AG04450 (cell line): ENCODE results near the gene ZNF181. TPM values are rescaled to one million over a fixed set of nuclear protein-coding genes. Genes with fewer than 3 reads are reported as not detected.

ENCODE experiments used
- CTCF ChIA-PET: fragments of 300-600, 350-600 bp; formaldehyde crosslinking; extraction: SDS; loops from one replicate; lab custom pipeline; 2022; ENCODE audit warnings: antibody characterized with exemption, inconsistent platforms; lab: Charles Lee
- POLR2A ChIA-PET: fragments of 350-600 bp; formaldehyde crosslinking; extraction: SDS; loops from one replicate; lab custom pipeline; 2021; ENCODE audit warnings: antibody characterized with exemption, inconsistent platforms; lab: Yijun Ruan, JAX
- DNase-seq: peaks from one replicate; pipeline ENCODE4 v3.0.0-alpha.2; 2011; ENCODE audit warnings: low read depth, low spot score
- H3K27ac ChIP-seq: one replicate; pipeline ENCODE4 v1.5.1; 2012; ENCODE audit warnings: low read depth, low read length, control low read depth
- H3K27me3 ChIP-seq: one replicate; pipeline ENCODE4 v1.6.0; 2012; ENCODE audit warnings: low read length; ENCODE audit not compliant: control insufficient read depth, insufficient read depth
- H3K4me3 ChIP-seq: 2 replicates; pipeline ENCODE4 v1.5.1; 2011; ENCODE audit warnings: mild to moderate bottlenecking, low read depth, low read length, control low read depth
- H3K9me3 ChIP-seq: 2 replicates; pipeline ENCODE4 v1.5.1; 2012; ENCODE audit warnings: low read length; ENCODE audit not compliant: control insufficient read depth, insufficient read depth
- polyA plus RNA-seq: library from polyadenylated mRNA; depleted of rRNA; stranded (reverse); fragments of >200 nt; gene quantifications from 2 replicates; pipeline ENCODE4 v1.2.3, GENCODE V29; 2011
- TF ChIP-seq, protein P1 (sequence below): IDR thresholded peaks from 2 replicates; pipeline ENCODE4 v1.5.1; 2011; ENCODE audit warnings: low read depth, low read length, control low read depth, inconsistent platforms

ZNF181 gene
- polyA plus RNA-seq, 1 experiment = 9.3 TPM

- CTCF ChIA-PET = no interaction called here
- Histone ChIP-seq H3K4me3 (no peak overlapping the region), H3K27ac (no peak overlapping the region), H3K27me3 (no peaks in the 10 kb centered on the region), H3K9me3 (no peaks in the 10 kb centered on the region; the same call in 1 of the 2 replicates)
- TF ChIP-seq, protein P1, sequence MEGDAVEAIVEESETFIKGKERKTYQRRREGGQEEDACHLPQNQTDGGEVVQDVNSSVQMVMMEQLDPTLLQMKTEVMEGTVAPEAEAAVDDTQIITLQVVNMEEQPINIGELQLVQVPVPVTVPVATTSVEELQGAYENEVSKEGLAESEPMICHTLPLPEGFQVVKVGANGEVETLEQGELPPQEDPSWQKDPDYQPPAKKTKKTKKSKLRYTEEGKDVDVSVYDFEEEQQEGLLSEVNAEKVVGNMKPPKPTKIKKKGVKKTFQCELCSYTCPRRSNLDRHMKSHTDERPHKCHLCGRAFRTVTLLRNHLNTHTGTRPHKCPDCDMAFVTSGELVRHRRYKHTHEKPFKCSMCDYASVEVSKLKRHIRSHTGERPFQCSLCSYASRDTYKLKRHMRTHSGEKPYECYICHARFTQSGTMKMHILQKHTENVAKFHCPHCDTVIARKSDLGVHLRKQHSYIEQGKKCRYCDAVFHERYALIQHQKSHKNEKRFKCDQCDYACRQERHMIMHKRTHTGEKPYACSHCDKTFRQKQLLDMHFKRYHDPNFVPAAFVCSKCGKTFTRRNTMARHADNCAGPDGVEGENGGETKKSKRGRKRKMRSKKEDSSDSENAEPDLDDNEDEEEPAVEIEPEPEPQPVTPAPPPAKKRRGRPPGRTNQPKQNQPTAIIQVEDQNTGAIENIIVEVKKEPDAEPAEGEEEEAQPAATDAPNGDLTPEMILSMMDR = no peak
- POLR2A ChIA-PET = no interaction called here
- no peak for DNase-seq
These were observed 2.1 kb upstream of the ZNF181 start for GRCh38 chr19:34731964-34732363.

DNA sequence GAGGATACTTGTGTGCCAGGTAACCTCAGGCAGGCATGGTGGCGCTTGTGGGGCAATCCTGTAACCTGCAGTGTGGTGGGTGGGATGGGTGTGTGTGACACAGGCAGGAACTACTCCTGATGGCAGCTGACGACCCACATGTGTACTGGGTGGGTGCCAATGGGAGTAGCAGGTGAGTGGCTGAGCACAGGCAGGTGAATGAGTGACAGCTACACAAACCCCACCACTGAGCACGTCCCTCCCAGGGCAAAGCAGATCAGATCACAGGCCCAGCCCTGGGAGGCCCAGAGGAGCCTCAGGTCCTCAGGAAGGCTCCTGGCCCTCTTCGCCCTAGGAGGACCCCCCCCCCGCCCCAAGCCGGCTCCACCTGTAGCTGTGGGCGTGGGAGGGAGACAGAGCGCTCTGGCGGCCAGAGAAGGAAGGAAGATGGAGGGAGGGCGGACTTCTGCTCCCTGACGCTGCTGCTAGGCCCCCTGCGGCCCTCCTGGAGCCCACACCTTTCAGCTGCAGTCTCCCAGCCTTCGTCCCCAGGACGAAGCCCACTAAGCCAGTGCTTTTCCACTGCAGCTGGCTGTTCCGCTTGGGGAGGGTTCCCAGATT lies 1.3 kb upstream of the ZNF181 start:
- TF ChIP-seq, protein P1 = no peak
- CTCF ChIA-PET = interaction anchor here (1.1 kb wide), 1 partner anchor 93 kb away, joined by 3 read pairs; no protein-coding TSS in a partner anchor
- H3K9me3 ChIP-seq = peaks cover 3% of the 10 kb centered on the region
- DNase-seq = no peak
- H3K27ac ChIP-seq = peak overlapping the region; percentile 93
- H3K27me3 ChIP-seq = no peaks in the 10 kb centered on the region
- H3K4me3 ChIP-seq = peak overlapping the region; percentile 82
- POLR2A ChIA-PET = interaction anchor here (1.2 kb wide), 1 partner anchor 55 kb away, joined by 17 read pairs; the partner anchor contains the start of genes SCGB2B2 and ZNF302

DNA sequence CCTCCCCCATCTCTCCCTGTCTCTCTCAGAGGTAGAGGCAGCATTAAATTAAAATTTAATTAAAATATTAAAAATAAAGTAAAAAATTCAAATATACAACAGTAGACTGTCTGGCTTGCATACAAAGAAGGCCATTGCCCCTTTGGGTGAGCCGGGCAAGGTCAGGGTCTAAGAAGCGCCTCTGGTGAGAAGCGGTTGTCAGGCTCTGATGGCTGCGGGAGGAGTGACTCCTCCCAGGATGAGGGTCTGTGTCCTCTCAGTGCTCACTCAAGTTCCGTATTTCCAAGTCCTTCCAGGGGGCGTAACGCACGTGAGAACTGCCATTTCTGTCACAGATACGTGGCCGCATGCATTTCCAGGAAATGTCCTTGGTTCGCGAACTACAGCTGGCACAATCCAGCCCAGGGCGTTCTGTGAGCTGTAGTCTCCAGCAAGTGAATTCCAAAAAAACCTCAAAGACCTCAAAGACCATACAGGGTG lies 737 bp upstream of the ZNF181 start:
- H3K9me3 ChIP-seq = peaks cover 6% of the 10 kb centered on the region
- no peak for DNase-seq
- ChIA-PET POLR2A (interaction anchor here (0.9 to 1.2 kb wide), 2 partner anchors 39 to 56 kb away, joined by 3 to 17 read pairs; partner anchors contain the start of genes SCGB2B2, ZNF302 and ZNF599), CTCF (interaction anchor here (1.1 kb wide), 1 partner anchor 93 kb away, joined by 3 read pairs; no protein-coding TSS in a partner anchor)
- peak overlapping the region; percentile 93 for H3K27ac ChIP-seq
- TF ChIP-seq, protein P1 = no peak
- no peaks in the 10 kb centered on the region for H3K27me3 ChIP-seq
- peak overlapping the region; percentile 82 for H3K4me3 ChIP-seq

GRCh38 chr19:34734537-34735103 lies 577 bp downstream of the ZNF181 start:
- Histone ChIP-seq H3K9me3 (peaks cover 6% of the 10 kb centered on the region), H3K27ac (peak overlapping the region; percentile 93), H3K27me3 (no peaks in the 10 kb centered on the region), H3K4me3 (peak overlapping the region; percentile 82)
- peak; percentile 45 for DNase-seq
- ChIA-PET CTCF (no interaction called here), POLR2A (interaction anchor here (0.9 kb wide), 1 partner anchor 56 kb away, joined by 4 read pairs; no protein-coding TSS in a partner anchor)
- TF ChIP-seq, protein P1 = no peak
